KOPT-K1 (cell line): ENCODE results near the gene LCE5A.
"Not testable (repeated sequence)": the region's sequence is repeated elsewhere in the genome, so short reads cannot be mapped to it uniquely, and the experiment has no call there.

ENCODE experiments used
- H3K27ac ChIP-seq: fragments of 200-600 bp; sonication (generic); 2 replicates; pipeline ENCODE4 v1.5.1; 2016; ENCODE audit warnings: antibody characterized with exemption, mild to moderate bottlenecking, low read depth, low read length; ENCODE audit not compliant: poor library complexity, severe bottlenecking
- H3K36me3 ChIP-seq: fragments of 200-600 bp; sonication (generic); 2 replicates; pipeline ENCODE4 v1.5.1; 2017; ENCODE audit warnings: antibody characterized with exemption, mild to moderate bottlenecking, low read length, moderate library complexity; ENCODE audit not compliant: insufficient read depth
- H3K9me3 ChIP-seq: fragments of 200-600 bp; sonication (generic); 2 replicates; pipeline ENCODE4 v1.5.1; 2017; ENCODE audit warnings: antibody characterized with exemption, low read length, mild to moderate bottlenecking; ENCODE audit not compliant: insufficient read depth, poor library complexity, severe bottlenecking

The LCE5A gene, protein sequence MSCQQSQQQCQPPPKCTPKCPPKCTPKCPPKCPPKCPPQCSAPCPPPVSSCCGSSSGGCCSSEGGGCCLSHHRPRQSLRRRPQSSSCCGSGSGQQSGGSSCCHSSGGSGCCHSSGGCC

DNA sequence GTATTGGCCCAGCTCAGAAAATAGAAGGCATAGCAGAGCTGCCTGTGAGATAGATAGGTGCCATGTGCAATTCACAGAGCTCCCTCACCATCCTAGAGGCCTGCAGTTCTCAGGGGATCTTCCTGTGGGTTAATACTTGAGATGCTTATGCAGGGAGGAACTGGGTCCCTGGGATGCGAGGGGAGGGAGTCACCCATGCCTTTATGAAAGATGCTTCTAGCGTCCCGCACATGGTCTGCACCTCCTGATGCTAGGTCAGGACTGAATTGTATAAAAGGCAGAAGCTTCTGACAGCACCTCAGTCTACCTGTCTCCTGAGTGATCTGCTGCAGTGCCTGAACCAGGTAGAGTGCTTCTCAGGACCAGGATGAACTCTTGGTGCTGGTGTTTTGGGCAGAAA is at the start of gene LCE5A:
TSS of gene LCE5A (plus strand) at position 301 of the 400 bp plus-strand sequence. CDS start 732 bp downstream, outside the sequence.
- H3K27ac ChIP-seq = no peak within 1 kb of the TSS
- no peaks in the 10 kb centered on the region for H3K9me3 ChIP-seq
- no peaks in the 10 kb centered on the region for H3K36me3 ChIP-seq

DNA sequence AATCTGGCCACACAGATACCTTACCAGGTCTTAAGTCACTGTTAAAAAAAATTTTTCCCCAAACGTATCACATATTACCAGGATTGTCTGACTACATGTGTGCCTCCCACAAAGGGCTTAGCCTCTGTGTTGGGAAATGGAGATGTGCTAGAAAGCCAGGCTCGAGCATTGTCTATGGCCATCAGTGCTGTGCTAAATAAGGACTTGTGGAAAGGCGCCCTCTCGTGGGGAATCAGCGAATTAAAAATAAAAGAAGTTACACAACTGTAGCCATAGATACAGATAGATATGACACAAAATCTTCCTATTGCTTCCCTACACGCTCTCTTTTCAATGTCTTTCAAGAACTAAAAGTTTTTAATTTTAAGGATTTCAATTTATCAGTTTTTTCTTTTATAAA is 49.1 kb upstream of the LCE5A start:
- Histone ChIP-seq H3K27ac (no peak overlapping the region), H3K36me3 (no peaks in the 10 kb centered on the region), H3K9me3 (peaks cover 6% of the 10 kb centered on the region)

DNA sequence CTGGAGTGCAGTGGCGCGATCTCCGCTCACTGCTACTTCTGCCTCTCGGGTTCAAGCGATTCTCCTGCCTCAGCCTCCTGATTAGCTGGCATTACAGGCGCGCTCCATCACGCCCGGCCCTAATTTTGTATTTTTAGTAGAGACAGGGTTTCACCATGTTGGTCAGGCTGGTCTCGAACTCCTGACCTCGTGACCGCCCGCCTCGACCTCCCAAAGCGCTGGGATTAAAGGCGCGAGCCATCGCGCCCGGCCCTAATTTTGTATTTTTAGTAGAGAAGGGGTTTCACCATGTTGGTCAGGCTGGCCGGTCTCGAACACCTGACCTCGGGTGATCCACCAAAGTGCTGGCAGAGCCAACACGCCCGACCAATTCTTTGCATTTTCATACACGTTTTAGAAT is 48.0 kb upstream of the LCE5A start:
- Histone ChIP-seq H3K27ac (no peak overlapping the region), H3K36me3 (no peaks in the 10 kb centered on the region), H3K9me3 (peaks cover 6% of the 10 kb centered on the region)

DNA sequence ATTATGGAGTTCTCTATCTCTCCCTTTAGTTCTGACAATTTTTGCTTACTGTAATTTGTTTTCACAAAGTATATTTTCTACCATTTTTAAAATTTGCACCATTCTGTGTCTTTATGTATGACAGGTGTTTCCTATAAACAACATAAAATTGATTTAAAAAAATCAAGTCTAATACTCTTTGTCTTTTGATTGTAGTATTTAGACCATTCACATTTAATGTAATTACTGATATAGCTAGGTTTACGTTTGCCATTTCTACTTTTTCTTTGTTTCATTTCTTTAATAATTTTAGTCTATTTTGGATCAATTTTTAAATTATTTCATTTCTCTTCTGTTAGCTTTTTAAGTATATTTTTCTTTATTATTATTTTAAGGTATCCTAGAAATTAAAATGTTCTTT is 44.4 kb upstream of the LCE5A start:
- Histone ChIP-seq H3K36me3 (no peaks in the 10 kb centered on the region), H3K9me3 (peaks cover 6% of the 10 kb centered on the region), H3K27ac (no peak overlapping the region)

DNA sequence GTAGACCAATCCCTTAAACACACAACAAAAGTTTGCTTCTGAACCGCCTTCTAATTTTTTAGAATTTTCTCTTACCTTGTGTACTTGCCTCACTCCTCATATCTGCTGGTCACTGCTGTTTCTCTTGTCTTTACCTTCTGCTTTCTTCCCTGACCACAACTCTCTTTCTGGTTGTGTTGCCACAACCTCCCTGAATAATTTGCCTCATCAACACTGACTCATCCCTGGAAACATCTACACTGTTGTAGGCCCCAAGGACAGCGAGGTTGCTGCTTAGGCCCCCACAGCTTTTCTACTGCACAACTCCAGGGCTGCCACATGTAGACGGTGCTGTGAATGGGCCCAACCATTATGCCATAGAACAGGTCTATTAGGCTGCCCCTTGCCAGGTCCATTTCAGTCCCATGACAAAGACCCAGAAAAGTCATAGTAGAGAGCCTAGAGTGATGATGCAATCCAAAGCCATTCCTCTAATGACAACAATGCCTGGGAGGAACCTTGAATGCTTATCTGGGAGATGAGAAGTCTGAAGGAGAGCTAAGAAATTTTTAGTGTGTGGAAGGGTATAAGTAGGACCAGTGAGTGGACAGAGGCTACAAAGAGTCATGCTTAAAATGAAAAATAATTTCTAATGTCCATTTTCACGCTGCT is 36.6 kb upstream of the LCE5A start:
- H3K27ac ChIP-seq = no peak overlapping the region
- peaks cover 35% of the 10 kb centered on the region for H3K9me3 ChIP-seq
- no peaks in the 10 kb centered on the region for H3K36me3 ChIP-seq

DNA sequence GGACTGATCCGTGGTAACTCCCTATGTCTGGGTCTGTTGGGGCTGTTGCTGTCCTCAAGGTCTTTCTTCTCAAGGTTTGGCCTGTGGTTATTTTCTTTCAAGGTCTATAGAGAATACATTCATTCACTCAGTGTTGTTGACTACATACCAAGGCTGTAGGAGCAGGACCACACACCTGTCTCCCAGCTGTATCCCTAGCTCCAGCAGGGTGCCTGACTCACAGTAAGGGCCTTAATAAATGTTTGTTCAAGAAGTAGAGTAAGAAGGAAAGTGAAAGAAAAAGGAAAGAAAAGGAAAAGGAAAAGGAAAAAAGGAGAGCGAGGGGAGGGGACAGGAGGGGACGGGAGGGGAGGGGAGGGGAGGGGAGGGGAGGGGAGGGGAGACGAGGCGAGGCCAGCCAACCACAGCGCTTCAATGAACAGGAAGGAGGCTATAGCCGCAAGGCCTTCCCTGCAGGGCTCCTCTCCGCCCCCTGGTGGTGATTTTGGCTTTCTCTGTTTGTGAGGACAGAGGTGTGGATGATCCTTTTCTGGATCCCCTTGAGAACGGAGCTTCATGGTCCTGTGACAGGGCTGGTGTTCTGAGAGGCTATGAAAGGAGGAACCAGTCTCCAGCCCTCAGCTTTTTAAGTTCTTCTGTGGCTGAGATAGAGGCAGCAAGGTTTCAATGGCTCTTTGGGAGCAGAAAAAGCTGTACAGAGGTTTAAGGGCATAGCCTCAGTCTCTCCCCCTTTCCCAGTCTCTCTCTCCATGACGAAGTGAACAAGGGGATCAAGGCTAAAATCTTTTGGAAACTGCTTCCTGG is 30.6 kb upstream of the LCE5A start:
- H3K9me3 ChIP-seq = peaks cover 34% of the 10 kb centered on the region
- no peaks in the 10 kb centered on the region for H3K36me3 ChIP-seq
- no peak overlapping the region for H3K27ac ChIP-seq

DNA sequence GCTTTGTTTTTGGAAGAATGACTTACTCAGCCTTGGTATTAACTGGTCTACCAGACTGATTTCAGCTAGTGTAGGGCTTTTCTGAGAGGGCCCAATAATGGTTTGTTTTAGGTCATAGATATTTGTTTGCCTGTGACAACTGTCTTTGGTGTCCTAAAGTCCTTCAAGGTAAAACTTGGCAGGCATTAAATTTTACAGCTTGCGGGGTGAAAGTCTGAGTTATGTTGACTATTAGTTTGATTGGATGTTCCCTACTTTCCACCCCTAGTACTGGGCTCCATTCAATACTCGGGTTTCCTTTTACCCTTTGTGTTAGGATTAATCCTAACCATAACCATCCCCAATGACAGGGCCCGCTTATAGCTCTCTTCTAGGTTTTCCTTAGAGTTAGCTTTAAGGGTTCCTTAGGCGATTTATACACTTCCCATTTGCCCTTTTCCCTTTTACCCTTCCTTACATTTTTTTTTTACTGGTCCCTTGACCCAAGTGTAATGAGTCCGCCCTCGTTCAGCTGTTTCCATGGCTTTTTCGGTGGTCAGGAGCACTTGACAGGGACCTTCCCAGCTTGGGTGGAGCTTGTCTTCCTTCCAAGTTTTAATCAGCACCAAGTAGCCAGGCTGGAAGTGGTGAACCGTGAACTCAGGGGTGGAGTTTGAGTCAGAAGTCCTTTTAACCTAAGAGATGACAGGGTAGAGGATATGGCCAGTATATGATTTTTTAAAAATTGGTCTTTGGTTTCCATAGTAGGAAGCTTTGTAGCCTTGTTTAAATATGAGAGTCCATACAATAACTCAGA is 28.5 kb upstream of the LCE5A start:
- Histone ChIP-seq H3K9me3 (peaks cover 15% of the 10 kb centered on the region), H3K27ac (no peak overlapping the region), H3K36me3 (no peaks in the 10 kb centered on the region)

DNA sequence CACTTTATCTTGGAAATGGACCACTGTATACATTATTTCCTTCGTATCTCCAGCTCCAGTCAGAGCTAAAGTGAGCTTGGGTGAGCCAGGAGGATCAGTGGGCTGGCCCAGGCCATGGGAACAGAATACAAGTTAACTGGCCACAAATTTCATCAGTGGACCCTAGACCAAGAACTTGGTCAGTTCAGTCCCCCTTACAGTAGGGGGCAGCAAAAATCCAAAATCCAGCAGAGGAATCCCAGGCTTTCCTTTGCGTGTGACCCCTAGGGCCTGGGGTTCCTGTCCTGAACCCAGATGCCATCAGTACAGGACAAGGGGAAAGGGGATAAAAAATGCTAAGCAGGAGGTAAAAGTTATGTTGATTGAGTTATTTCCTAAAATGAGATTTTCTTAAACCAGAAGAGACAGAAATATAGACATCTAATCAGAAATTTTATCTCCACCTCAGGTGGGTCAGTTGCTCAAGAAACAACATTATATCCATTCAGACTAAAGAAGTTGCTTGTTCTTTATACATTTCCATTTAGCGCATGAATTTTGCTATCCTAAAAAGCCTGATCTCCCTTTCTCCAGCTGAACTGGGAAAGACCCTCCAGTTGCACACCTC is 24.1 kb upstream of the LCE5A start:
- Histone ChIP-seq H3K27ac (no peak overlapping the region), H3K9me3 (no peaks in the 10 kb centered on the region), H3K36me3 (no peaks in the 10 kb centered on the region)

DNA sequence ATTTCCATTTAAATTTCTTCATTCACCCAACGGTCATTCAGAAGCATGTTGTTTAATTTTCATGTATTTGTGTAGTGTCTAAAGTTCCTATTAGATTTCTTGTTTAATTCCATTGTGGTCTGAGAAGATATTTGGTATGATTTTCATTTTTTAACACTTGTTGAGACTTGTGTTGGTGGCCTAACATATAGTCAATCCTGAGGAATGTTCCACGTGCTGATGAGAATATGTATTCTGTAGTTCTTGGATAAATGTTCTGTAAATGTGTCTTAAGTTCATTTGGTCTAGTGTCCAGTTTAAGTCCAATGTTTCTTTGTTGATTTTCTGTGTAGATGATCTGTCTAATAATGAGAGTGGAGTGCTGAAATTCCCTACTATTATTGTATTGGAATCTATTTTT is 22.7 kb upstream of the LCE5A start:
- H3K36me3 ChIP-seq = no peaks in the 10 kb centered on the region
- no peak overlapping the region for H3K27ac ChIP-seq
- no peaks in the 10 kb centered on the region for H3K9me3 ChIP-seq

DNA sequence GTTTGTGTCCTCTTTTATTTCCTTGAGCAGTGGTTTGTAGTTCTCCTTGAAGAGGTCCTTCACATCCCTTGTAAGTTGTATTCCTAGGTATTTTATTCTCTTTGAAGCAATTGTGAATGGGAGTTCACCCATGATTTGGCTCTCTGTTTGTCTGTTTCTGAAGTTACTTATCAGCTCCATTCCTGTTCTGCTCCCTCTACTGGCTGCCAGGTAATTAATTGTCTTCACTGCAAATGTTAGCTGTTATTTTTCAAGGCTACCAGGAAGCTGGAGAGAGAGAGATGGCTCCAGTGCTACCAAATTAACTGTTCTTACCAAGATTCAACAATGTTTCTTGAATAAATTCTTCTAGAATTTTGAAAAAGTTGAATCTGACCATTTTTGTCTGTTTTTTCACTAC is 19.1 kb upstream of the LCE5A start:
- H3K9me3 ChIP-seq, H3K36me3 ChIP-seq, H3K27ac ChIP-seq: not testable (repeated sequence)

DNA sequence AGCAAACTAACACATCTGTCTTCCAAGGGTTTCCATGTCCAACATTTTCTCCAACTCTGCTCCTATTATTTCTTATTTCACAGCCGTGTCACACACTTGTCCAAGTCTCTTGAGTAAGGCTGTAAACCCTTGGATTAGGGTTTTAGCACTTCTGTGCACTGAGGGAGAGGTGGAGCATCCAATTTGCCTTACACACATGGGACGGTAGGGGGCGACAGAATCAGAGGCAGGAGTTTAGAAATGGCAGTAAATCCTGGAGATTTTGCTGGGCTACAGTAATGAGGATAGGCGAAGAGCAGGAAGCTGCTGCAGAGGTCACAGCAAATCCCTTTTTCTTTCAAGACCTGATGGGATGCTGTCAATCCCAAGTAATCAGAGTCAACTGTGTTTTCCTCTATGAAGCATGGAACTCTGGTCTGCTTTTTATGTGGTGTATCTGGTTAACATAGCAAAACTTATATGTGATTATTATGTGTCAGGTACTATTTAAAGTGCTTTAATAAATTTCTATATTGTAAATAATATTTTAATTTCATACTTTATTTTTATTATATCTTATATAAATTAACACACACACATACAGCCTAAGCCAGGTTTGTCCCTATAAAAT is 15.4 kb upstream of the LCE5A start:
- Histone ChIP-seq H3K36me3 (no peaks in the 10 kb centered on the region), H3K27ac (no peak overlapping the region), H3K9me3 (no peaks in the 10 kb centered on the region)

DNA sequence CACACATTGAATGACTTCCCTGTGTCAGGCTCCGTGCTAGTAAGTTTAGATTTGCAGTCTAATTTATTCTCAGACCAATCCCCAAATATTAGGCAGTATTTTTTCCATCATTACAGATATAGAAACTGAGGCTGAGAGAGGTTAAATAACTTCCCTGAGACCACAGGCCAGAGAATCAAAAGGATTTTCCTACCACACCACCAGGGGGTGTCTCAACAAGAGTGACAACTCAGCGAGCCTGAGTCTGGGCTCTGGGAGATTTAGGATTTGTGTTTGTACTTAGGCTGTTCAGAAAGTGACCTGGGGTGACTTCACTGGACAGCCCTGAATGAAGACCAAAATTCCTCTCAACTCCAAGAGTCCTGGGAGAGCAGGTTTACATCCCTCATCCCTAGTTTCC is 13.3 kb upstream of the LCE5A start:
- H3K27ac ChIP-seq = no peak overlapping the region
- H3K9me3 ChIP-seq = no peaks in the 10 kb centered on the region
- H3K36me3 ChIP-seq = no peaks in the 10 kb centered on the region

DNA sequence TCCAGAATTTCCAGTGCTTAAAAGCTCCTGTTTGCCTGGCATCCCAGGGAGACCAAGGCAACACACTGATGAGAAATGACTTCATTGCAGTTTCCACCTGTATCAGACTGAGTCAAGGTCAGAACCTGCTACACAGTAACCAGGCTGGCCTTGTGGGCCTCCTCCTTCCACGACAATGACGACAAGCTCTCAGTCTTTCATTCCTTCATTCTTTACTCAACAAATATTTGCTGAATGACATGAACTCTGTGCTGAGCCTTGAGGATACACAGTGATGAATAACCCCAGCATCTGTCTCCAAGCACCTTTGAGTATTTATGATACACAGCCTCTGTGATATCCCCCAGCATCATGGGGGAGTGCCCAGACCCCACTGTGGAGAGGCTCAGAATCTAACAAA is 8.9 kb upstream of the LCE5A start:
- H3K36me3 ChIP-seq = no peaks in the 10 kb centered on the region
- H3K9me3 ChIP-seq = no peaks in the 10 kb centered on the region
- H3K27ac ChIP-seq = no peak overlapping the region

DNA sequence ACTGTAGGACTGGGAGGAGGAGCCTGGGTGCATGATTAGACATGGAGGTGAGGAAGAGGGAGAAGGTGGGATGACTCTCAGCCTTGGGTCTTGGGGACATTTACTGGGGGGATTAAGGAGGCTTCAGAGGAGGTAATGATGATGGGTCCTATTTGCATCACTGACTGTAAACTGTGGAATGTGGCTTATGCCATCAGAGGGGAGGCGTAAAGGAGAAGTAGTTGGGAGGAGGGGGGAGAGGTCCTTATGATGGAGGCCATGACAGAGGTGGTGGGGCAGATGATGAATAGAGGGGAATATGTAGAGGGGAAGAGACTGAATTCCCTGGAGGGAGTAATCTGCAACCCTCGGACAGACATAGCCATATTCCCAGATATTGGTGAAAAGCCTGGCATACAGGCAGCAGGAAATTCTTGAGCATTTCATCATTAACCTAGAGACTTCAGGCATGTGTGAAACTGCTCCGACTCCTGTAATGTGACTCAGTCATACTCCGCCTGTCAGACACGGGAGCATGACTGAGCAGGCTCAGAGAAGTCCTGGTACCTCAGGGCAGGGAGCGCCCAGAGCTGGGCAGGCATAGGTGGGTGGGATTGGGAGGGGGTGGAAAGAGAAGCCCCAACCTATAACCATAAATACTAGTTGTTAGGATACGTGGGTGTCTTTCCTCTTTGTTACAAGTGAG is 8.0 kb upstream of the LCE5A start:
- no peaks in the 10 kb centered on the region for H3K9me3 ChIP-seq
- no peaks in the 10 kb centered on the region for H3K36me3 ChIP-seq
- no peak overlapping the region for H3K27ac ChIP-seq
